H1 (cell line): ENCODE results near the gene URM1.

Experiments used
- ASH2L ChIP-seq: fragments of 200-600, 300-600 bp; sonication (generic); IDR thresholded peaks from one replicate; pipeline ENCODE4 v1.7.1; 2017; ENCODE audit warnings: low read length
- BCL11A ChIP-seq, 2 experiments: IDR thresholded peaks; one replicate each; pipeline ENCODE4 v1.6.1; 2011; ENCODE audit warnings: low read depth in 2 of 2, low read length in 2 of 2, mild to moderate bottlenecking in 2 of 2
- CTCF ChIP-seq, 3 experiments: IDR thresholded peaks; 1 replicate in 2 of 3; 2 replicates in 1 of 3; pipeline versions ENCODE4 v1.5.1 to v1.6.1; 2011; ENCODE audit warnings: low read length in 3 of 3, mild to moderate bottlenecking in 3 of 3, inconsistent platforms in 2 of 3, low read depth in 1 of 3, moderate library complexity in 1 of 3; ENCODE audit not compliant: insufficient read depth in 1 of 3; ENCODE audit errors: control extremely low read depth in 1 of 3
- E2F6 ChIP-seq: IDR thresholded peaks from 2 replicates; pipeline ENCODE4 v1.6.1; 2012; ENCODE audit warnings: inconsistent platforms
- POLR2A ChIP-seq, 2 experiments: IDR thresholded peaks; 1 replicate in 1 of 2; 2 replicates in 1 of 2; pipeline ENCODE4 v1.6.1; 2011; ENCODE audit warnings: low read depth in 2 of 2, low read length in 2 of 2, mild to moderate bottlenecking in 2 of 2; ENCODE audit errors: control extremely low read depth in 1 of 2
- POLR2AphosphoS5 ChIP-seq: IDR thresholded peaks from 2 replicates; pipeline ENCODE4 v1.6.1; 2011; ENCODE audit warnings: low read depth, low read length
- RXRA ChIP-seq: IDR thresholded peaks from 2 replicates; pipeline ENCODE4 v1.6.1; 2011; ENCODE audit warnings: low read depth, mild to moderate bottlenecking, low read length, moderate library complexity; ENCODE audit not compliant: insufficient read depth
- SIN3A ChIP-seq, 2 experiments: IDR thresholded peaks in 1 of 2; conservative IDR thresholded peaks in 1 of 2; 2 replicates each; pipeline ENCODE4 v1.6.1; 2011 to 2012; ENCODE audit warnings: low read length in 2 of 2, improper control_type of control experiment in 1 of 2, low read depth in 1 of 2, mild to moderate bottlenecking in 1 of 2
- SIX5 ChIP-seq: IDR thresholded peaks from 2 replicates; pipeline ENCODE4 v1.6.1; 2011; ENCODE audit warnings: mild to moderate bottlenecking, low read depth, low read length
- SP2 ChIP-seq: IDR thresholded peaks from 2 replicates; pipeline ENCODE4 v1.6.1; 2012; ENCODE audit warnings: mild to moderate bottlenecking, low read length, inconsistent platforms
- TCF12 ChIP-seq: IDR thresholded peaks from 2 replicates; pipeline ENCODE4 v1.6.1; 2011; ENCODE audit warnings: low read depth, mild to moderate bottlenecking, low read length

GRCh38 chr9:128438343-128439109 is 67.4 kb downstream of the URM1 start:
- TF ChIP-seq CTCF (IDR thresholded peaks at IDR 0.05; ENCODE audit: control extremely low read depth in 1 of 3, insufficient read depth in 1 of 3, low read depth in 1 of 3, low read length in 3 of 3), result peak; percentile 90 to 99 (median 95)
- TF ChIP-seq ASH2L, result no peak
- no peak for TF ChIP-seq E2F6
- TF ChIP-seq SIN3A (conservative IDR thresholded peaks at IDR 0.05 in 1 of 2, IDR thresholded peaks at IDR 0.05 in 1 of 2; ENCODE audit: low read depth in 1 of 2, low read length in 2 of 2), result 0 out of 4 replicates have a peak, but pooled peaks of 1 of the 2 experiments have one; percentile 44
- no peak for TF ChIP-seq SP2
- TF ChIP-seq SIX5, result no peak
- no peak for TF ChIP-seq RXRA
- no peak for TF ChIP-seq POLR2A (IDR thresholded peaks at IDR 0.05; ENCODE audit: control extremely low read depth in 1 of 2, low read depth in 2 of 2, low read length in 2 of 2)
- no peak for TF ChIP-seq BCL11A (IDR thresholded peaks at IDR 0.05; ENCODE audit: low read depth in 2 of 2, low read length in 2 of 2)
- no peak for TF ChIP-seq TCF12
- no peak for TF ChIP-seq POLR2AphosphoS5
